ENCODE measurements around the gene PRDM10. TPM values are rescaled to one million over a fixed set of nuclear protein-coding genes. Genes with fewer than 3 reads are reported as not detected.

The PRDM10 gene
- total and polyA plus RNA-seq, 2 donors, result 4.4 to 4.7 TPM

Other genes starting within 250 kb of the PRDM10 start
- 0.38 TPM for gene TMEM45B, start 187.0 kb downstream of the PRDM10 start, total RNA-seq
- 3.4 TPM for gene TMEM45B, start 187.0 kb downstream of the PRDM10 start, polyA plus RNA-seq
- gene NFRKB, start 107.3 kb downstream of the PRDM10 start, total RNA-seq, result 13.3 TPM
- 13.0 TPM for gene NFRKB, start 107.3 kb downstream of the PRDM10 start, polyA plus RNA-seq
- 74.4 TPM for gene APLP2, start 67.1 kb upstream of the PRDM10 start, total RNA-seq
- 101 TPM for gene APLP2, start 67.1 kb upstream of the PRDM10 start, polyA plus RNA-seq
- gene ST14, start 156.9 kb upstream of the PRDM10 start, total RNA-seq, result 13.7 TPM
- 28.6 TPM for gene ST14, start 156.9 kb upstream of the PRDM10 start, polyA plus RNA-seq

All from thymus (tissue), 2 donors.